Hepatocyte (in vitro differentiated cells): ENCODE results near the gene BRIP1. TPM values are rescaled to one million over a fixed set of nuclear protein-coding genes. Genes with fewer than 3 reads are reported as not detected.
"Not testable (repeated sequence)": the region's sequence is repeated elsewhere in the genome, so short reads cannot be mapped to it uniquely, and the experiment has no call there.

Experiments used
- DNase-seq: peaks from one replicate; pipeline ENCODE4 v3.0.0-alpha.2; 2016; ENCODE audit warnings: low spot score
- H2AFZ ChIP-seq: fragments of 200-600 bp; sonication (generic); 2 replicates; pipeline ENCODE4 v1.6.0; 2016; ENCODE audit warnings: antibody characterized with exemption, mild to moderate bottlenecking
- H3K27ac ChIP-seq: fragments of 200-600 bp; sonication (generic); 2 replicates; pipeline ENCODE4 v1.5.1; 2016; ENCODE audit warnings: mild to moderate bottlenecking
- H3K27me3 ChIP-seq: fragments of 200-600 bp; sonication (generic); 2 replicates; pipeline ENCODE4 v1.6.1; 2016
- H3K36me3 ChIP-seq: fragments of 200-600 bp; sonication (generic); replicated peaks from 2 replicates; pipeline ENCODE4 v1.5.1; 2016; ENCODE audit warnings: low read depth; ENCODE audit not compliant: insufficient read depth
- H3K4me1 ChIP-seq: fragments of 200-600 bp; sonication (generic); 2 replicates; pipeline ENCODE4 v1.5.1; 2016; ENCODE audit warnings: mild to moderate bottlenecking, moderate library complexity; ENCODE audit not compliant: insufficient read depth
- H3K4me2 ChIP-seq: fragments of 200-600 bp; sonication (generic); 2 replicates; pipeline ENCODE4 v1.6.0; 2016
- H3K4me3 ChIP-seq: fragments of 200-600 bp; sonication (generic); 2 replicates; pipeline ENCODE4 v1.5.1; 2016; ENCODE audit warnings: mild to moderate bottlenecking
- H3K79me2 ChIP-seq: fragments of 200-600 bp; sonication (generic); 2 replicates; pipeline ENCODE4 v1.6.0; 2017; ENCODE audit warnings: mild to moderate bottlenecking
- H3K9me2 ChIP-seq: fragments of 200-600 bp; sonication (generic); replicated peaks from 2 replicates; pipeline ENCODE4 v1.6.0; 2017; ENCODE audit warnings: mild to moderate bottlenecking; ENCODE audit not compliant: insufficient read depth
- H3K9me3 ChIP-seq: fragments of 200-600 bp; sonication (generic); 2 replicates; pipeline ENCODE4 v1.5.1; 2016; ENCODE audit warnings: low read depth, mild to moderate bottlenecking
- H4K20me1 ChIP-seq: fragments of 200-600 bp; sonication (generic); 2 replicates; pipeline ENCODE4 v1.6.0; 2016; ENCODE audit warnings: mild to moderate bottlenecking; ENCODE audit not compliant: insufficient read depth, poor library complexity, severe bottlenecking
- EZH2 ChIP-seq: fragments of 200-600 bp; sonication (generic); IDR thresholded peaks from 2 replicates; pipeline ENCODE4 v1.6.1; 2016; ENCODE audit warnings: antibody characterized with exemption, mild to moderate bottlenecking, borderline replicate concordance
- EZH2phosphoT487 ChIP-seq: fragments of 200-600 bp; sonication (generic); IDR thresholded peaks from one replicate; pipeline ENCODE4 v1.6.1; 2018; ENCODE audit warnings: antibody characterized with exemption, mild to moderate bottlenecking, low read depth, moderate library complexity; ENCODE audit not compliant: unreplicated experiment, severe bottlenecking
- WGBS: methylation state at CpG from one replicate; pipeline ENCODE4 v1.1.6; 2016; ENCODE audit warnings: low lambda C conversion rate; ENCODE audit errors: missing lambda C conversion rate; 5-methylcytosine and 5-hydroxymethylcytosine counted together
- polyA plus RNA-seq: library from polyadenylated mRNA; unstranded; fragments of >200 nt; fragmentation: Nextera tagmentation; extraction: Ambion mirVana; gene quantifications from 2 replicates; pipeline ENCODE4 v1.2.1, GENCODE V29; 2016
- total RNA-seq: library from RNA; depleted of rRNA; stranded (reverse); fragments of >200 nt; gene quantifications from 2 replicates; pipeline ENCODE4 v1.2.3, GENCODE V29; 2014
- TF ChIP-seq, protein P1 (sequence below): fragments of 200-600 bp; sonication (generic); IDR thresholded peaks from 2 replicates; pipeline ENCODE4 v1.5.1; 2016; ENCODE audit warnings: antibody characterized with exemption, mild to moderate bottlenecking; ENCODE audit not compliant: poor library complexity

BRIP1 gene
- total and polyA plus RNA-seq, 2 experiments from 2014 or later, result 0.50 to 4.0 TPM

DNA sequence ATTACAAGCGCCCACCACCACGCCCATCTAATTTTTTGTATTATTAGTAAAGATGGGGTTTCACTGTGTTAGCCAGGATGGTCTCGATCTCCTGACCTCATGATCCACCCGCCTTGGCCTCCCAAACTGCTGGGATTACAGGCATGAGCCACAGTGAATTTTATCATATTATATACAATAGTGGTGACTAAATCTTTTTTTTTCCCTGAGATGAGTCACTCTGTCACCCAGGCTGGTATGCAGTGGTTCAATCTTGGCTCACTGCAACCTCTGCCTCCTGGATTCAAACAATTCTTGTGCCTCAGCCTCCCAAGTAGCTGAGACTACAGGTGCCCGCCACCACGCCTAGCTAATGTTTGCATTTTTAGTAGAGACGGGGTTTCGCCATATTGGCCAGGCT is 22.5 kb upstream of the BRIP1 start:
- 97% methylated on average over 8 of the region's 8 CpGs for WGBS
- H3K9me3 ChIP-seq, result not testable (repeated sequence)

GRCh38 chr17:61884864-61885263 is 21.5 kb upstream of the BRIP1 start:
- 92% methylated on average over 3 of the region's 3 CpGs for WGBS

More for the DNA sequence above, 22.5 kb upstream of the BRIP1 start:
- H2AFZ ChIP-seq, H3K36me3 ChIP-seq, H4K20me1 ChIP-seq, H3K4me1 ChIP-seq, H3K79me2 ChIP-seq, H3K4me3 ChIP-seq, DNase-seq, H3K9me2 ChIP-seq, H3K4me2 ChIP-seq, H3K27me3 ChIP-seq, H3K27ac ChIP-seq: not testable (repeated sequence)

DNA sequence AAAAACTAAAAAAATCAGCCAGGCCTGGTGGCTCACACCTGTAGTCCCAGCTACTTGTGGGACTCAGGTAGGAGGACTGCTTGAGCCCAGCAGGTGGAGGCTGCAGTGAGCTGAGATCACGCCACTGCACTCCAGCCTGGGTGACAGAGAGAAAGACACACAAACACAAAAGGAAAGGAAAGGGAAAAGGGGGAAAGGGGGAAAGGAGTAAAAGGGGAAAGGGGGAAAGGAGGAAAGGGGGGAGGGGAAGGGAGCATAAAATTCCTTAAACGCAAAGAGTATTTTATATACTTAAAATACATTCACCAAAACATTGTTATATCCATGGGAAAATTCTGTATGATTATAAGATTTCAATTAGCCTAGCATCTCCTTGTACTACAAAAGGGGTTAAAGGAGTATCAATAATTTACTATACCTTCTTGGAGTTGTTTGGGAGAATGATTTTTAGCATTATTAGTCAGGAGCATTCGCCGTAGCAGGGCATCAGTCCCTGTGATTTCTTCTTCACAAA is 17.3 kb upstream of the BRIP1 start:
- Histone ChIP-seq H3K36me3 (no peaks in the 10 kb centered on the region), H4K20me1 (no peaks in the 10 kb centered on the region), H3K4me1 (no peaks in the 10 kb centered on the region), H3K4me2 (no peak overlapping the region), H3K4me3 (no peak overlapping the region), H2AFZ (no peak overlapping the region), H3K9me3 (no peaks in the 10 kb centered on the region), H3K27ac (no peak overlapping the region), H3K79me2 (no peaks in the 10 kb centered on the region), H3K9me2 (no peaks in the 10 kb centered on the region), H3K27me3 (no peaks in the 10 kb centered on the region)
- WGBS, result 97% methylated on average over 4 of the region's 4 CpGs
- TF ChIP-seq EZH2phosphoT487, result no peak
- TF ChIP-seq, protein P1, sequence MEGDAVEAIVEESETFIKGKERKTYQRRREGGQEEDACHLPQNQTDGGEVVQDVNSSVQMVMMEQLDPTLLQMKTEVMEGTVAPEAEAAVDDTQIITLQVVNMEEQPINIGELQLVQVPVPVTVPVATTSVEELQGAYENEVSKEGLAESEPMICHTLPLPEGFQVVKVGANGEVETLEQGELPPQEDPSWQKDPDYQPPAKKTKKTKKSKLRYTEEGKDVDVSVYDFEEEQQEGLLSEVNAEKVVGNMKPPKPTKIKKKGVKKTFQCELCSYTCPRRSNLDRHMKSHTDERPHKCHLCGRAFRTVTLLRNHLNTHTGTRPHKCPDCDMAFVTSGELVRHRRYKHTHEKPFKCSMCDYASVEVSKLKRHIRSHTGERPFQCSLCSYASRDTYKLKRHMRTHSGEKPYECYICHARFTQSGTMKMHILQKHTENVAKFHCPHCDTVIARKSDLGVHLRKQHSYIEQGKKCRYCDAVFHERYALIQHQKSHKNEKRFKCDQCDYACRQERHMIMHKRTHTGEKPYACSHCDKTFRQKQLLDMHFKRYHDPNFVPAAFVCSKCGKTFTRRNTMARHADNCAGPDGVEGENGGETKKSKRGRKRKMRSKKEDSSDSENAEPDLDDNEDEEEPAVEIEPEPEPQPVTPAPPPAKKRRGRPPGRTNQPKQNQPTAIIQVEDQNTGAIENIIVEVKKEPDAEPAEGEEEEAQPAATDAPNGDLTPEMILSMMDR, result no peak
- TF ChIP-seq EZH2, result no peak
- no peak for DNase-seq

More at GRCh38 chr17:61884864-61885263, 21.5 kb upstream of the BRIP1 start:
- DNase-seq, result no peak
- Histone ChIP-seq H3K9me2 (no peaks in the 10 kb centered on the region), H3K4me1 (no peaks in the 10 kb centered on the region), H3K27me3 (no peaks in the 10 kb centered on the region), H3K27ac (no peak overlapping the region), H3K36me3 (no peaks in the 10 kb centered on the region), H3K79me2 (no peaks in the 10 kb centered on the region), H2AFZ (no peak overlapping the region), H4K20me1 (no peaks in the 10 kb centered on the region), H3K9me3 (no peaks in the 10 kb centered on the region), H3K4me3 (no peak overlapping the region), H3K4me2 (no peak overlapping the region)
- TF ChIP-seq EZH2, result no peak
- no peak for TF ChIP-seq EZH2phosphoT487
- TF ChIP-seq, protein P1, result no peak

- no peak for TF ChIP-seq EZH2phosphoT487
- TF ChIP-seq, protein P1, result no peak
- H3K36me3 ChIP-seq, result no peaks in the 10 kb centered on the region
- H3K4me2 ChIP-seq, result no peak overlapping the region
- no peaks in the 10 kb centered on the region for H3K79me2 ChIP-seq
- H4K20me1 ChIP-seq, result no peaks in the 10 kb centered on the region
- H3K27ac ChIP-seq, result no peak overlapping the region
- no peaks in the 10 kb centered on the region for H3K4me1 ChIP-seq
- 97% methylated on average over 3 of the region's 3 CpGs for WGBS
- H3K27me3 ChIP-seq, result no peaks in the 10 kb centered on the region
- no peaks in the 10 kb centered on the region for H3K9me2 ChIP-seq
- H3K9me3 ChIP-seq, result no peaks in the 10 kb centered on the region
- no peak for DNase-seq
- H2AFZ ChIP-seq, result no peak overlapping the region
- H3K4me3 ChIP-seq, result no peak overlapping the region
Observed at GRCh38 chr17:61878984-61879612, 15.8 kb upstream of the BRIP1 start.
